ENCODE results near the gene MBP. TPM values are rescaled to one million over a fixed set of nuclear protein-coding genes. Genes with fewer than 3 reads are reported as not detected.

The MBP gene
- total and polyA plus RNA-seq, 2 donors (not counting 1 experiment from before 2014, with no cell fraction given), result 2.3 to 3.6 TPM

DNA sequence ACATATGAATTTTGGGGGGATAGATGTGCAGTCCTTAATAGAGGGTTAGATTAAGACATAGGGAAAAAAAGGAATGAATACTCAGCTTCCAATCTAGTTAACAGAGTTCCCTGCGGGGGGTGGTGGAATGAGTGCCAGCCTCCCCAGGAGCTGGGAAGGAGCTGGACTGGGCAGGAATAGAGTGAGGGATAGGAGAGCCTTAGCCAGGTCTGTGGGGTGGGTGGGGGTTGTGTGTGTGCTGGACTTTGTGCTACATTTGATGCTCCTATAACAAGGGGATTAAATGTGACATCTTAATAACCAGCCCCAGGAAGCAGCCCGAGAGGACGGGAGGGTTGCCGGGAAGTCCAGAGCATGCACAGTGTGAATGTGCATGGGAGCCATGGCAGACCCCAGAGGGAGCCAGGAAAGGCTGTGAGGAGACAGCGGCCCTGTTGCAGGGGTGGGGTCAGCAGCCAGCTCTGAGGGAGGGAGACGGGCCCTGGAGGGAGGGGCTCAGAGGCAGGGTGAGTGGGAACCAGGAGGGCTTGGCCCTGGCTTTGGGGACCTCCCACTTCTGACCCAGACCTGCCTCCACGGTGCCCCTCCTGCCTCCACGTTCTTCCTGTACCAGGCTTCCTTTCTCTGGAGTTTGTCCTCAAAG lies 3.6 kb upstream of the MBP start:
- H3K4me2 ChIP-seq (ENCODE audit: extremely low read depth, insufficient read depth, low read length), result no peak overlapping the region
- TF ChIP-seq CTCF (conservative IDR thresholded peaks at IDR 0.05 in 1 of 2, IDR thresholded peaks at IDR 0.05 in 1 of 2; ENCODE audit: low read depth in 1 of 2, low read length in 2 of 2) (no peak), EZH2 (IDR thresholded peaks at IDR 0.05; ENCODE audit: low read length, missing control alignments) (no peak)
- no peak overlapping the region for H3K27ac ChIP-seq (ENCODE audit: insufficient read depth, low read length)
- H4K20me1 ChIP-seq (ENCODE audit: control insufficient read depth, extremely low read depth, insufficient read depth, low read length), result no peaks in the 10 kb centered on the region
- DNase-seq (ENCODE audit: low read depth in 2 of 2), result no peak
- no peaks in the 10 kb centered on the region for H3K36me3 ChIP-seq (ENCODE audit: control insufficient read depth, insufficient read depth, low read length)
- no peaks in the 10 kb centered on the region for H3K9me3 ChIP-seq (ENCODE audit: control insufficient read depth, insufficient read depth, low read depth, low read length)
- no peak overlapping the region for H3K4me3 ChIP-seq (replicated peaks in 1 of 4; ENCODE audit: control extremely low read depth in 1 of 4, insufficient read depth in 1 of 4, low read depth in 3 of 4, low read length in 4 of 4)
- no peaks in the 10 kb centered on the region for H3K79me2 ChIP-seq (ENCODE audit: control insufficient read depth, insufficient read depth, low read length)
- H3K4me1 ChIP-seq (ENCODE audit: control insufficient read depth, extremely low read depth, insufficient read depth, low read length), result peaks cover 2% of the 10 kb centered on the region
- H3K9ac ChIP-seq (ENCODE audit: insufficient read depth, low read length), result no peak overlapping the region
- H3K27me3 ChIP-seq (ENCODE audit: control insufficient read depth, insufficient read depth, low read length), result peaks cover 17% of the 10 kb centered on the region
- no peak overlapping the region for H2AFZ ChIP-seq (ENCODE audit: low read length)

DNA sequence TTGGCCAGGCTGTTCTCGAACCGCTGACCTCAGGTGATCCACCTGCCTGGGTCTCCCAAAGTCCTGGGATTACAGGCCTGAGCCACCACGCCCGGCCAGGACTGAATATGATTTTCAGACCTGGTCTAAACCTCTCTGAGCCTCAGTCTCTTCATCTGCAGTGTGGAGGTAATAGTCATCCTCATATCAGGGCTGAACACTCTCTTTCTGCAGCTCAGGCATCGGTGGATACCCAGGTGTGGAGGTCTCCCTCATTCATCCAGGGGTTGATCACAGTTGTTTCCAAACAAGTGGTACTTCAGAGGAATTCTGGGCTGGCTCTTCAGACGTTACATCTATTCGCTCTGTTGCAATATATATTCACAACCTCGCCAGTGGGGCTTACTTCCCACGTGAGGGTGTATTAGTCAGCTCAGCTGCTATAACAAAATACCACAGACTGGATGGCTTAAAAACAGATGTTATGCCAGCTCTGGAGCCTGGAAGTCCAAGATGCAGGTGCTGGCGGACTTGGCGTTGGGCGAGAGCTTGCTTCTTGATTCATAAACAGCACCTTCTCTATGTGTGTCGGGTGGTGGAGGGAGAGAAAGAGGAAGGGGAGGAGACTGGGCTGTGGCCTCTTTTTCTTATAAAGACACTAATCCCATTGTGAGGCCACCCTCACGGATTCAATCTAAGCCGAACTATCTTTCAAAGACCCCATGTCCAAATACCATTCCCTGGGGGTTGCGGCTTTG lies 2.9 kb upstream of the MBP start:
- no peaks in the 10 kb centered on the region for H3K79me2 ChIP-seq (ENCODE audit: control insufficient read depth, insufficient read depth, low read length)
- no peak overlapping the region for H3K4me3 ChIP-seq (replicated peaks in 1 of 4; ENCODE audit: control extremely low read depth in 1 of 4, insufficient read depth in 1 of 4, low read depth in 3 of 4, low read length in 4 of 4)
- H3K9ac ChIP-seq (ENCODE audit: insufficient read depth, low read length), result no peak overlapping the region
- H4K20me1 ChIP-seq (ENCODE audit: control insufficient read depth, extremely low read depth, insufficient read depth, low read length), result no peaks in the 10 kb centered on the region
- H3K9me3 ChIP-seq (ENCODE audit: control insufficient read depth, insufficient read depth, low read depth, low read length), result no peaks in the 10 kb centered on the region
- peaks cover 2% of the 10 kb centered on the region for H3K4me1 ChIP-seq (ENCODE audit: control insufficient read depth, extremely low read depth, insufficient read depth, low read length)
- H3K36me3 ChIP-seq (ENCODE audit: control insufficient read depth, insufficient read depth, low read length), result no peaks in the 10 kb centered on the region
- TF ChIP-seq CTCF (conservative IDR thresholded peaks at IDR 0.05 in 1 of 2, IDR thresholded peaks at IDR 0.05 in 1 of 2; ENCODE audit: low read depth in 1 of 2, low read length in 2 of 2) (no peak), EZH2 (IDR thresholded peaks at IDR 0.05; ENCODE audit: low read length, missing control alignments) (no peak)
- H3K27me3 ChIP-seq (ENCODE audit: control insufficient read depth, insufficient read depth, low read length), result peaks cover 22% of the 10 kb centered on the region
- H2AFZ ChIP-seq (ENCODE audit: low read length), result no peak overlapping the region
- H3K4me2 ChIP-seq (ENCODE audit: extremely low read depth, insufficient read depth, low read length), result no peak overlapping the region
- H3K27ac ChIP-seq (ENCODE audit: insufficient read depth, low read length), result no peak overlapping the region
- DNase-seq (ENCODE audit: low read depth in 2 of 2), result no peak

- no peak overlapping the region for H3K4me3 ChIP-seq (replicated peaks in 1 of 4; ENCODE audit: control extremely low read depth in 1 of 4, insufficient read depth in 1 of 4, low read depth in 3 of 4, low read length in 4 of 4)
- H3K4me2 ChIP-seq (ENCODE audit: extremely low read depth, insufficient read depth, low read length), result no peak overlapping the region
- peaks cover 2% of the 10 kb centered on the region for H3K4me1 ChIP-seq (ENCODE audit: control insufficient read depth, extremely low read depth, insufficient read depth, low read length)
- no peak for TF ChIP-seq EZH2 (IDR thresholded peaks at IDR 0.05; ENCODE audit: low read length, missing control alignments)
- TF ChIP-seq CTCF (conservative IDR thresholded peaks at IDR 0.05 in 1 of 2, IDR thresholded peaks at IDR 0.05 in 1 of 2; ENCODE audit: low read depth in 1 of 2, low read length in 2 of 2), result no peak
- H3K9me3 ChIP-seq (ENCODE audit: control insufficient read depth, insufficient read depth, low read depth, low read length), result no peaks in the 10 kb centered on the region
- H3K27me3 ChIP-seq (ENCODE audit: control insufficient read depth, insufficient read depth, low read length), result peaks cover 22% of the 10 kb centered on the region
- no peaks in the 10 kb centered on the region for H4K20me1 ChIP-seq (ENCODE audit: control insufficient read depth, extremely low read depth, insufficient read depth, low read length)
- H3K79me2 ChIP-seq (ENCODE audit: control insufficient read depth, insufficient read depth, low read length), result no peaks in the 10 kb centered on the region
- H2AFZ ChIP-seq (ENCODE audit: low read length), result no peak overlapping the region
- H3K27ac ChIP-seq (ENCODE audit: insufficient read depth, low read length), result no peak overlapping the region
- no peak overlapping the region for H3K9ac ChIP-seq (ENCODE audit: insufficient read depth, low read length)
- H3K36me3 ChIP-seq (ENCODE audit: control insufficient read depth, insufficient read depth, low read length), result no peaks in the 10 kb centered on the region
- no peak for DNase-seq (ENCODE audit: low read depth in 2 of 2)
Observed at GRCh38 chr18:77134611-77135010, 2.0 kb upstream of the MBP start.
